HG03378 (cell line): ENCODE data around the gene CCDC102A.
"Not testable (repeated sequence)": the region's sequence is repeated elsewhere in the genome, so short reads cannot be mapped to it uniquely, and the experiment has no call there.

Experiments
- ATAC-seq: cut with Tn5 transposase; IDR thresholded peaks from one replicate; pipeline ENCODE4 v1.9.1; 2021; ENCODE audit warnings: mild to moderate bottlenecking, moderate library complexity; ENCODE audit not compliant: unreplicated experiment

Gene CCDC102A

GRCh38 chr16:57536306-57537193, at the start of gene CCDC102A:
TSS of gene CCDC102A (minus strand) at chr16:57536571. CDS start at chr16:57529177, 7,394 bp downstream.
- peak; percentile 1 for ATAC-seq

DNA sequence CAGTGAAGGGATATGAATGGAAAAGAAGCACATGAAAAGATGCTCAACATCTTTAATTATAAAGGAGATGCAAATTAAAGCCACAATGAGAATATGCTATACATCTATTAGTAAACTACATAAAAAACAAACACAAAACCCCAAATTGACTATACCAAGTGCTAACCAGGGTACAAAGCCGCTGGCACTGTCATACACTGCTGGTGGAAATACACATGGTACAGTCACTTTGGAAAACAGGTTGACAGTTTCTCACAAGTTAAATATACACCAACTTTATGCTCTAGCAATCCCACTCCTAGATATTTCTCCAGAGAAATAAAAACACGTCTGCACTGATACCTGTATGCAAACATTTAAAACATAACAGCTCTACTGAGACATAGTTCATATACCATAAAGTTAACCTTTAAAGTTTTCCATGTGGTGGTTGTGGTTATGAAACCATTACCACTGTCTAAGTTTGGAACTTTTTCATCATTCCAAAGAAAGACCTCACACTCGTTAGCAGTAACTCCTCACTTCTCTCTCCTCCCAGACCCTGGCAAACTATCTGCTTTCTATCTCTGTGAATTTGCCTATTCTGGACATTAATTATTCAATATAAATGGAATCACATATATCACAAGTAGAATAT, 48.8 kb upstream of the CCDC102A start:
- no peak for ATAC-seq

DNA sequence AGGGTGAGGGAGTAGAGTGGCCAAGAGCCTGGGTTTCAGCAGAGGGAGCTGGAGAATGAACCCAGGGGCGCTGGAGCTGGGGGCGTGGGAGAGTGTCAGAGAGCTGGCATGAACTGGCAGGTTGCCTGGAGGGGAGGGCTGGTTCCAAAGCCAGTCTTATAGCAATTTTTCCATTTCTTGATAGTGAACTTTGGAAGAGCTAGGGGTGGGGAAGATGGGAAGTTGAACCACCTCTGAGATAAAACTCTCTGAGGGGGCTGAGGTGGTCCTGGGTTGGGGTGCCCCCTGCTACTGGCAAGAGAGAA, 42.9 kb upstream of the CCDC102A start:
- no peak for ATAC-seq

- ATAC-seq: no peak
Measured at GRCh38 chr16:57578521-57579360, 42.4 kb upstream of the CCDC102A start.

GRCh38 chr16:57577691-57578224, 41.4 kb upstream of the CCDC102A start:
- no peak for ATAC-seq

- no peak for ATAC-seq
Measured at GRCh38 chr16:57577214-57577613, 40.8 kb upstream of the CCDC102A start.

GRCh38 chr16:57576429-57576870, 40.1 kb upstream of the CCDC102A start:
- no peak for ATAC-seq

DNA sequence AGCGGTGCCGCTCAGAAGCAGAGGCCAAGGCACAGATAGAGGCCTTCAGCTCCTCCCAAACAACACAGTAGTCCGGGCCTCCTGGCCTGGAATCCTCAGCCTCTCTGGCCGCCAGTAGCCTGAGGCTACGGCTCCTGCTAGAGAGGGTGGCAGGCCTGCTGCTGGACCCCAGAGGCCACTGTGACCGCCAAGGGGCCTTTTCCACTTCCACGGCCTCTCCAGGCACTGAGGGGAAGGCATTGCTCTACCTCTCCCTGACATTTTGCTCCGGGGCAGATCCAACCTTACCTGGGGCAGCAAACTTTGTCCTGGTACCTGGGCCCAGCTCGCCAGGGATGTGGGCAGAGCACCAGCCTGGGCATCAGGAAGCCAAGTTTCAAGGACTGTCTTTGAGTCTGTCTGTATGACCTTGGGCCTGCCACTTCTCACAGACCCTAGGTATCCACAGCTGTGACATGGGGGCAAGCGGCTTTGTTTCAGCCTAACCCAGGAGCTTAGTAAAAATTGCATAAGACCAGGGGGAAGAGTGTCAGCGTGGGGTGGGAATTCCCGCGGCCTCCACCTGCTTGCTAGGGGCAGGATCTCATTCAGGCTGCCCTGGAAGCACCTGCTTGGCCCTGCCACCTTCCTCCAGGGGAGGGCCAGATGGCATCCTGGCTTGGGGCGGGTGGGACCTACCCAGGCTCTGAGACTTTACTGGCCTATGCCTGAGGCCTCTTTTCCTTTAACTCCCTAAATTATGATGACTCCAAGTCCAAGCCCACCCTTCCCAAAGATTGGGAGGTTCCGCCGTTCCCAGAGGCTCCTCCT, 39.3 kb upstream of the CCDC102A start:
- no peak for ATAC-seq

GRCh38 chr16:57574646-57575467, 38.5 kb upstream of the CCDC102A start:
- no peak for ATAC-seq

DNA sequence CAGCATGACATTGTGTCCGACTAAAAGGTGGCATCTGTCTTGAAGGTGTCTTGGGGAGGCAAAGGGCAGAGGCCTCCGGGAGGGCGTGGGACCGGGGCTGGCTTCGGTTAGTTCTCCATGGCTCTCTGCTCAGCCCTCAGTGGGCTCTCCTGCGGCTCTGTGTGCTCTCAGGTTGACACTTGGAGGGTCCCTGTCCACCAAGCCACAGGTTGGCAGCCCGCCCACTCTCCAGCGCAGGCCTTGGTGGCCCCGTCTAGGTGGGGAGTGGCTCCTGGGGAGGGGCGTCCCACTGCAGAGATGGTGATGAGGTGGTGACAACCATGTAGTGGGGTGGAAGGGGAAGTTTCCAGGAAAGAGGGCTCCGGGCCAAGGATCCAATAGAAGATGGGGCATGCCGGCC, 37.7 kb upstream of the CCDC102A start:
- no peak for ATAC-seq

DNA sequence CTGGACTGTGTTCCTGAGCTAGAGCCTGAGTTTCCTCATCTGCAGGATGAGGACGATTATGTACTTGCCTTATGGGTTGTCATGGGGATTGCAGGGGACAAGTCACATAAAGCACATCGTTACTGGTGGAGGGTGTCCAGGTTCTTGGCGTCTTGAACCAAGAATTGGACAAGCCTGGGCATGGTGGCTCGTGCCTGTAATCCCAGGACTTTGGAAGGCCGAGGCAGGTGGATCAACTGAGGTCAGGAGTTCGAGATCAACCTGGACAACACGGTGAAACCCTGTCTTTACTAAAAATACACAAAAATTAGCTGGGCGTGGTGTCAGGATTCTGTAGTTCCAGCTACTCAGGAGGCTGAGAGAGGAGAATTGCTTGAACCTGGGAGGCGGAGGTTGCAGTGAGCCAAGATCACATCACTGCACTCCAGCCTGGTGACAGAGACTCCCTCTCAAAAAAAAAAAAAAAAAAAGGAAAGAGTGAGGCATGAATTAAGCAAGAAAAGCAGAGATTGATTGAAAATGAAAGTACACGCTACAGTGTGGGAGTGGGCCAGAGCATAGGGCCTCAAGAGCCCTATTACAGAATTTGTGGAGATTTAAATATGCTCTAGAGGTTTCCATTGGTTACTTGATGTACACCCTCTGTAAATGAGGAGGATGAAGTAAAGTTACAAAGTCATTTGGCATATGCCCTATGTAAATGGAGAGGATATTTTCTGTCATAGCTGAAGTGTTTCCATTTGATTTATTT, 36.8 kb upstream of the CCDC102A start:
- no peak for ATAC-seq

- ATAC-seq: no peak
Measured at GRCh38 chr16:57571098-57571497, 34.7 kb upstream of the CCDC102A start.

DNA sequence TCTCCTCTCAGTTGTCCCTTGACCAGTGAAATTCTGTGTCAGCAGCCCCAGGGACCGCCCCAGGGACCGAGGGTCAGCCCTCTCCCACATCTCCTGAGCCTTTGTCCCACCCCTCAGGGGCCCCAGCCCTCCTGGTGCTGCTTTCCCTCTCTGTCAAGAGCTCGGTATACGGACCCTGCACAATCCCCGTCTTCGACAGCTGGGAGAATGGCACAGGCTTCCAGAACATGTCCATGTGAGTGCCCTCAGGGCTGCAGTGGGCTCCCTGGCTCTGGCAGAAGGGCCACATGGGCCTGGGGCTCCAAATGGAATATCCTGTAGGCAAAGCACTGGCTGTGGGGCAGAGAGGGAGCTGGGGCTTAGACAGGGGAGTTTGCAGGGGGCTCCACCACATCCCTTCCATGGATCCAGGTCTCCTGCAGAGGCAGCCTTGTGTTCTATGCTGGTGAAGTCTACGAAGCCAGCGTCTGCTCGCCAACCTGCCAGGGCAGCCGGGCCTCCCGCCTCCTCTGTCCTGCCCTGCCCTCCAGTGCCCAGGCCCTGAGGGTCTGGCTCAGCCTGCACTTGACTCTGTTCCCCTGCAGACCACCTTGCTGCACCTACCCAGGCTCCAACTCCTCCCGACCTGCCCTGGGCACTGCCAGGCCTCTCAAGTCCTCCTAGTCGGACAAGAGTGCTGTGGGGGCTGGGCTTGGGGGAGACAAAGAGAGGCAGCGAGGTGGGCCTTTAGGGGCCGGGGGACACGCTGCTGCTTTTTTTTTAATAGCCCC, 34.1 kb upstream of the CCDC102A start:
- no peak for ATAC-seq

DNA sequence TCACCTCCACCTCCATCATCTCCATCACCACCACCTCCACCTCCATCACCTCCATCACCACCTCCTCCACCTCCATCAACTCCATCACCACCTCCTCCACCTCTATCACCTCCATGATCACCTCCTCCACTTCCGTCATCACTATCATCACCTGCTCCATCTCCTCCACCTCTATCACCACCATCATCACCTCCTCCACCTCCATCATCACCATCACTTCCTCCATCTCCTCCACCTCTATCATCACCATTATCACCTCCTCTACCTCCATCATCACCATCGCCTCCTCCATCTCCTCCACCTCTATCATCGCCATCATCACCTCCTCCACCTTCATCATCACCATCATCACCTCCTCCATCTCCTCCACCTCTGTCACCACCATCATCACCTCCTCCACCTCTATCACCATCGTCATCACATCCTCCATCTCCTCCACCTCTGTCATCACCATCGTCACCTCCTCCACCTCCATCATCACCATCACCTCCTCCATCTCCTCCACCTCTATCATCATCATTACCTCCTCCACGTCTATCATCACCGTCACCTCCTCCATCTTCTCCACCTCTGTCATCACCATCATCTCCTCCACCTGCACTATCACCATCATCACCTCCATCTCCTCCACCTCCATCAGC, 33.1 kb upstream of the CCDC102A start:
- no peak for ATAC-seq

DNA sequence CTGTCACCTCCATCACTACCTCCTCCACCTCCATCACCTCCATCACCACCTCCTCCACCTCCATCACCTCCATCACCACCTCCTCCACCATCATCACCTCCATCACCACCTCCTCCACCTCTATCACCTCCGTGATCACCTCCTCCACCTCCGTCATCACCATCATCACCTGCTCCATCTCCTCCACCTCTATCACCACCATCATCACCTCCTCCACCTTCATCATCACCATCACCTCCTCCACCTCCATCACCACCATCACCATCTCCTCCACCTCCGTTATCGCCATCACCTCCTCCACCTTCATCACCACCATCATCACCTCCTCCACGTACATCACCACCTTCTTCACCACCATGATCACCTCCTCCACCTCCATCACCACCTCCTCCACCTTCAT, 32.4 kb upstream of the CCDC102A start:
- not testable (repeated sequence) for ATAC-seq

DNA sequence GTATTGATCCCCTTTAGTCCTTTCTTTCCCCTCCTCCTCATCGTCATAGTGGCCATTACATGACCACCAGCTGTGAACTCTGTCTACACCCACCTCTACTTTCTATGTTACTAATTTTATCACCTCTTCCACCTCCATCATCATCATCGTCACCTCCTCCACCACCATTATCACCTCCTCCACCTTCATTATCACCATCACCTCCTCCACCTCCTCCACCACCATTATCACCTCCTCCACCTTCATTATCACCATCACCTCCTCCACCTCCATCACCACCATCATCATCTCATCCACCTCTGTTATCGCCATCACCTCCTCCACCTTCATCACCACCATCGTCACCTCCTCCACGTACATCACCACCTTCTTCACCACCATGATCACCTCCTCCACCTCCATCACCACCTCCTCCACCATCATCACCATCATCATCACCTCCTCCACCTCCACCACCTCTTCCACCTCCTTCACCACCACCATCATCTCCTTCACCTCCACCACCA, 31.9 kb upstream of the CCDC102A start:
- no peak for ATAC-seq

GRCh38 chr16:57567691-57568090, 31.3 kb upstream of the CCDC102A start:
- ATAC-seq: no peak
